HEK293T (cell line): ENCODE data around the gene MTMR12.

ENCODE experiments used
- CTCF ChIA-PET: fragments of 350-600 bp; formaldehyde crosslinking; extraction: SDS; loops from one replicate; lab custom pipeline; 2021; ENCODE audit warnings: antibody characterized with exemption, inconsistent platforms; lab: Yijun Ruan, JAX
- POLR2A ChIA-PET: fragments of 350-600 bp; formaldehyde crosslinking; extraction: SDS; loops from one replicate; lab custom pipeline; 2020; ENCODE audit warnings: antibody characterized with exemption, inconsistent platforms; lab: Yijun Ruan, JAX
- DNase-seq: peaks from one replicate; pipeline ENCODE4 v3.0.0; 2012; ENCODE audit warnings: mixed read lengths; ENCODE audit errors: extremely low spot score
- ARNT ChIP-seq: fragments of 450-650 bp; IDR thresholded peaks from 2 replicates; pipeline ENCODE4 v1.6.1; 2017; ENCODE audit warnings: mild to moderate bottlenecking
- BHLHE40 ChIP-seq: fragments of 450-650 bp; IDR thresholded peaks from 2 replicates; pipeline ENCODE4 v1.6.1; 2016; ENCODE audit warnings: mild to moderate bottlenecking, moderate library complexity, borderline replicate concordance
- CTBP1 ChIP-seq: fragments of 450-650 bp; IDR thresholded peaks from 2 replicates; pipeline ENCODE4 v1.6.1; 2016; ENCODE audit warnings: borderline replicate concordance
- ELF4 ChIP-seq: fragments of 450-650 bp; IDR thresholded peaks from 2 replicates; pipeline ENCODE4 v1.6.1; 2017; ENCODE audit warnings: antibody characterized with exemption
- FOXA1 ChIP-seq: fragments of 450-650 bp; IDR thresholded peaks from 2 replicates; pipeline ENCODE4 v1.6.1; 2016; ENCODE audit warnings: mild to moderate bottlenecking
- FOXK2 ChIP-seq: fragments of 450-650 bp; IDR thresholded peaks from 2 replicates; pipeline ENCODE4 v1.6.1; 2016; ENCODE audit warnings: mild to moderate bottlenecking
- FOXM1 ChIP-seq: fragments of 450-650 bp; IDR thresholded peaks from 2 replicates; pipeline ENCODE4 v1.6.1; 2017; ENCODE audit warnings: mild to moderate bottlenecking, borderline replicate concordance
- HDGF ChIP-seq: fragments of 450-650 bp; IDR thresholded peaks from 2 replicates; pipeline ENCODE4 v1.6.1; 2017; ENCODE audit warnings: antibody characterized with exemption, borderline replicate concordance
- L3MBTL2 ChIP-seq: fragments of 450-650 bp; conservative IDR thresholded peaks from 2 replicates; pipeline ENCODE4 v1.6.1; 2016; ENCODE audit warnings: mild to moderate bottlenecking
- LEF1 ChIP-seq: fragments of 450-650 bp; IDR thresholded peaks from 2 replicates; pipeline ENCODE4 v1.6.1; 2017; ENCODE audit warnings: mild to moderate bottlenecking, borderline replicate concordance
- NFRKB ChIP-seq: fragments of 450-650 bp; IDR thresholded peaks from 2 replicates; pipeline ENCODE4 v1.6.1; 2016; ENCODE audit warnings: mild to moderate bottlenecking, moderate library complexity
- SP1 ChIP-seq: fragments of 450-650 bp; IDR thresholded peaks from 2 replicates; pipeline ENCODE4 v1.6.1; 2017
- SUZ12 ChIP-seq: fragments of 450-650 bp; IDR thresholded peaks from 2 replicates; pipeline ENCODE4 v1.6.1; 2016; ENCODE audit warnings: mild to moderate bottlenecking
- TARDBP ChIP-seq: fragments of 450-650 bp; IDR thresholded peaks from 2 replicates; pipeline ENCODE4 v1.6.1; 2016
- ZNF384 ChIP-seq: fragments of 450-650 bp; IDR thresholded peaks from 2 replicates; pipeline ENCODE4 v1.6.1; 2016
- TF ChIP-seq, protein P1 (sequence below): fragments of 450-650 bp; IDR thresholded peaks from 2 replicates; pipeline ENCODE4 v1.6.1; 2016

The MTMR12 gene

DNA sequence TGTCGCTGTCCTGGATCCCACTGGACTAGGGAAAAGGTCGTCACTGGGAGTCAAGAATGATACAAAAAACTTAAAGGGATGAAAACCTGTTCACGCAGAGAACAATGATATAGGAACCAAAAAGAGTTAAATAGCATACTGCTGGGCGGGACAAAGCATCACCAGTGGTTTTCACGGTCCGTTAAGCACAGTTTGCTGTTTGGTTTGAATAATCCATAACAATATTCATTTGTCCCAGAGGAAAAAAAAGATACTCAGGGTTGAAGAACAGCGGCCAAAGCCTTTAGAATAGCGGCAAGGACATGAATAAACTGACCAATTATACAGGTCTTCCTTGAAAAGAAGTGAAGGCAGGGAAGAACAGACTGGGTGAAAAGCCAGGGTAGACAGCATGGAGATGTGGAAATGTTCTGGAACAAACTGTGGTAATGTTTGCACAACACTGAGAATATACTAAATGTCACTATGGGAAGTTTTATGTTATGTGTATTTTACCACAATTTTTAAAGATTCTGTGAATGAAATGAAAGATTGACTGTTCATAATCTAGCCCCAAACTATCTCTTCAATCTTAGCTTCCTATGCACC, 60.8 kb downstream of the MTMR12 start:
- TF ChIP-seq, protein P1, sequence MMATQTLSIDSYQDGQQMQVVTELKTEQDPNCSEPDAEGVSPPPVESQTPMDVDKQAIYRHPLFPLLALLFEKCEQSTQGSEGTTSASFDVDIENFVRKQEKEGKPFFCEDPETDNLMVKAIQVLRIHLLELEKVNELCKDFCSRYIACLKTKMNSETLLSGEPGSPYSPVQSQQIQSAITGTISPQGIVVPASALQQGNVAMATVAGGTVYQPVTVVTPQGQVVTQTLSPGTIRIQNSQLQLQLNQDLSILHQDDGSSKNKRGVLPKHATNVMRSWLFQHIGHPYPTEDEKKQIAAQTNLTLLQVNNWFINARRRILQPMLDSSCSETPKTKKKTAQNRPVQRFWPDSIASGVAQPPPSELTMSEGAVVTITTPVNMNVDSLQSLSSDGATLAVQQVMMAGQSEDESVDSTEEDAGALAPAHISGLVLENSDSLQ = no peak
- no peak for TF ChIP-seq LEF1
- TF ChIP-seq HDGF = no peak
- TF ChIP-seq FOXK2 = no peak
- no peak for TF ChIP-seq ARNT
- TF ChIP-seq BHLHE40 = no peak
- TF ChIP-seq CTBP1 = no peak
- TF ChIP-seq L3MBTL2 = no peak
- no peak for TF ChIP-seq SP1
- TF ChIP-seq TARDBP = no peak
- no peak for TF ChIP-seq ELF4
- no peak for TF ChIP-seq SUZ12
- TF ChIP-seq FOXM1 = no peak
- ChIA-PET POLR2A (interaction anchor here (0.6 kb wide), 1 partner anchor 14 kb away, joined by 3 read pairs; no protein-coding TSS in a partner anchor), CTCF (no interaction called here)
- no peak for DNase-seq

DNA sequence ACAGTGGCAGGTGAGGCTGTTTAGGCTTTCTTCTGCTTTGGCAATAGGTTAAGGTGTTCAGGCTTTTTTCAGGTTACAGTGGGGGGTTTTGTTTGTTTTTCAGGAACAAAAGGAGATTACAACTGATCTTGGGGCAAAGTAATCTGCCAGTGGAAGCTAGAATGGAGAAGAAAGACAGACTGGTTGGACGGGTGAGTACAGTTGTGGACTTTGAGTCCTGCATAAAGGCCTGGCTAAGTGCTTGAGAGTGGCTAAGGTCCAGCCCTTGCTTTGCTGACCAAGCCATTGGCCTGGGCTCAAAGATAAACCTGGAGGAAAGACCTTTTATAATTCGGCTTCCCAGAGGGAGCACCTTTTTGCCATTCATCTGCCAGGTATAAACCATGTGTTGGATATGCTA, 63.1 kb downstream of the MTMR12 start:
- ChIA-PET CTCF (no interaction called here), POLR2A (no interaction called here)
- TF ChIP-seq HDGF (no peak), ELF4 (no peak), L3MBTL2 (no peak), FOXA1 (no peak), ZNF384 (no peak), FOXK2 (no peak), BHLHE40 (no peak), SUZ12 (no peak), TARDBP (no peak), FOXM1 (no peak), CTBP1 (no peak), NFRKB (no peak), SP1 (no peak)
- TF ChIP-seq, protein P1 = no peak
- no peak for DNase-seq

DNA sequence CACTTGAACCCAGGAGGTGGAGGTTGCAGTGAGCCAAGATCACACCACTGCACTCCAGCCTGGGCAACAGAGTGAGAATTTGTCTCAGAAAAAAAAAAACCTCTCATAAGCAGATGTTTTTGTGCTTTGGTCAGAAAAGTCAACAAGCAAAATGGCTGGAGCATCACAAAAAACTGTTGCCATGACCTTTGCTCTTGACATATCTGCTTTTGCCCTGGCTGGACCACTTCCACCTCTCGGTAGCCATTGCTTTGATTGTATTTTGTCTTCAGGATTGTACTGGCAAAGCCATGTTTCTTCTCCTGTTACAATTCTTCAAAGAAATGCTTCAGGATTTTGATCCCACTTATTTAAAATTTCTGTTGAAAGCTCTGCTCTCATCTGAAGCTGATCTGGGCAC, 67.0 kb downstream of the MTMR12 start:
- no peak for DNase-seq
- ChIA-PET CTCF (no interaction called here), POLR2A (no interaction called here)
- TF ChIP-seq HDGF = no peak
- TF ChIP-seq BHLHE40 = no peak
- TF ChIP-seq ELF4 = no peak
- no peak for TF ChIP-seq TARDBP
- TF ChIP-seq, protein P1 = no peak
- TF ChIP-seq FOXA1 = no peak
- no peak for TF ChIP-seq NFRKB
- TF ChIP-seq L3MBTL2 = no peak
- no peak for TF ChIP-seq FOXM1
- no peak for TF ChIP-seq FOXK2
- TF ChIP-seq SP1 = no peak
- TF ChIP-seq ZNF384 = no peak
- no peak for TF ChIP-seq ARNT

DNA sequence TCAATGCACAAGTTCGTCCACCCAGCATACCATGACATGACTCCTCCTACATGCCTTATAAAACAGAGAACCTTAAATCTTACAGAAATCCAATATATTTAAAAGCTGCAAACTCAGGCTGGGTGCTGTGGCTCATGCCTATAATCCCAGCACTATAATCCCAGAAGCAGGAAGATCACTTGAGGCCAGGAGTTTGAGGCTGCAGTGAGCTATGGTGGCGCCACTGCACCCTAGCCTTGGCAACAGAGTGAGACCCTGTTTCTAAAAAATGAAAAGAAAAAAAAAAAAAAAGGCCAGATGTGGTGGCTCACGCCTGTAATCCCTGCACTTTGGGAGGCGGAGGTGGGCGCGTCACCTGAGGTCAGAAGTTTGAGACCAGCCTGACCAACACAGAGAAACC, 68.7 kb downstream of the MTMR12 start:
- ChIA-PET CTCF (no interaction called here), POLR2A (no interaction called here)
- no peak for DNase-seq
- TF ChIP-seq BHLHE40 (no peak), SUZ12 (no peak), SP1 (no peak), CTBP1 (no peak), TARDBP (no peak), ARNT (no peak), ELF4 (no peak), FOXK2 (no peak), HDGF (no peak), ZNF384 (no peak), NFRKB (no peak), L3MBTL2 (no peak)
- TF ChIP-seq, protein P1 = no peak

DNA sequence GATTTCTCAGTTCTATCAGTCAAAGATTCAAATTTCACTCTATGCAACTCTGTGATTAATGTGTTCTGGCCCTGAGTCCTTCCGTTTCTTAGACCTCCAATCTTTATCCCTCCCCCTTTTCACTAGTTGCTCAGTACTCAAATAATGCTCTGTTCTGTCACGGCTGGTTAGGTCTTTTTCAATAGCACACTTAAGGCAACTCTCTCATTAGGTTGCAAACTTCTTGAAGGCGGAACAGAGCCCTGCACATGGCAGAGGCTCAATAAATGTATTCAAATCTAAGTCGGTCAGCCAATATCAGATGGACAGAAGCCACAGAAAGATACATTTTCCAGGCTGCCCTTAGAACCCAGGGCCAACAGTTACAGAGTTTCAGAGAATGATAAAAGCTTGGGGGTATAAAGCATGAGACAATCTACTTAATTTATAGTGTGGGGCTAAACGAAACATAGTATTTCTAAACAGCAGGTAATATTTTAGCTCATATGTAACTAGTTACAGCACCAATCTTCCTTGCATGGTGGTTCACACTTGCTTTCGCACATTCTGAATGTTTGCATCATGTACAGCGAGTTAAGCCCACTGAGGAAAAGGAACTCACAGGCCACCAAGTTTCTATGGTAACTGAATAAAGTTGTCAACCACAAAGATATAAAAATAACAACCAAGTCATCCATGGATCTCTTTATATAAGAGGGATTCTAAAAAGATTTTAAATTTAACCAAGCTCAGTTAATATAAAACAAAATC, 71.5 kb downstream of the MTMR12 start:
- no peak for DNase-seq
- POLR2A ChIA-PET = no interaction called here
- CTCF ChIA-PET = interaction anchor here (0.9 kb wide), 1 partner anchor 8 kb away, joined by 3 read pairs; no protein-coding TSS in a partner anchor
- TF ChIP-seq L3MBTL2 (no peak), CTBP1 (no peak), TARDBP (no peak), FOXA1 (no peak), BHLHE40 (no peak), HDGF (no peak), NFRKB (no peak), FOXM1 (no peak), LEF1 (no peak), SUZ12 (no peak), ZNF384 (no peak)
- TF ChIP-seq, protein P1 = no peak
